ENCODE data around the gene TTI1. TPM values are rescaled to one million over a fixed set of nuclear protein-coding genes. Genes with fewer than 3 reads are reported as not detected.

The TTI1 gene
- total RNA-seq, 1 experiment from 2014 or later, result 40.3 TPM

- DNase-seq (ENCODE audit: low read depth), result no peak
These were observed 21.4 kb upstream of the TTI1 start for GRCh38 chr20:38054647-38055046.

GRCh38 chr20:38052870-38053269 is 19.6 kb upstream of the TTI1 start:
- no peak for DNase-seq (ENCODE audit: low read depth)

- peak; percentile 41 for DNase-seq (ENCODE audit: low read depth)
These were observed 17.4 kb upstream of the TTI1 start for GRCh38 chr20:38050686-38051085.

- peak; percentile 93 for DNase-seq (ENCODE audit: low read depth)
These were observed 16.5 kb upstream of the TTI1 start for GRCh38 chr20:38049800-38050199.

GRCh38 chr20:38046572-38046971 is 13.3 kb upstream of the TTI1 start:
- DNase-seq (ENCODE audit: low read depth), result no peak

- DNase-seq (ENCODE audit: low read depth), result no peak
These were observed 11.4 kb upstream of the TTI1 start for GRCh38 chr20:38044685-38045084.

- peak; percentile 95 for DNase-seq (ENCODE audit: low read depth)
These were observed 10.4 kb upstream of the TTI1 start for GRCh38 chr20:38043512-38044300.

GRCh38 chr20:38040276-38040675 is 7.0 kb upstream of the TTI1 start:
- no peak for DNase-seq (ENCODE audit: low read depth)

- DNase-seq (ENCODE audit: low read depth), result no peak
These were observed 3.1 kb upstream of the TTI1 start for GRCh38 chr20:38036366-38036765.

- peak; percentile 22 for DNase-seq (ENCODE audit: low read depth)
These were observed 1.7 kb upstream of the TTI1 start for GRCh38 chr20:38034961-38035360.

GRCh38 chr20:38034108-38034649 is 923 bp upstream of the TTI1 start:
- peak; percentile 18 for DNase-seq (ENCODE audit: low read depth)

GRCh38 chr20:38032585-38033329 is 499 bp downstream of the TTI1 start:
- DNase-seq (ENCODE audit: low read depth), result no peak

GRCh38 chr20:38031957-38032356 is 1.3 kb downstream of the TTI1 start:
- no peak for DNase-seq (ENCODE audit: low read depth)

- no peak for DNase-seq (ENCODE audit: low read depth)
These were observed 3.8 kb downstream of the TTI1 start for GRCh38 chr20:38029453-38029852.

GRCh38 chr20:38024496-38024895 is 8.8 kb downstream of the TTI1 start:
- no peak for DNase-seq (ENCODE audit: low read depth)

- peak; percentile 59 for DNase-seq (ENCODE audit: low read depth)
These were observed 9.9 kb downstream of the TTI1 start for GRCh38 chr20:38023181-38024001.

GRCh38 chr20:38021087-38021772 is 12.0 kb downstream of the TTI1 start:
- peak; percentile 57 for DNase-seq (ENCODE audit: low read depth)

GRCh38 chr20:38018385-38018784 is 14.9 kb downstream of the TTI1 start:
- no peak for DNase-seq (ENCODE audit: low read depth)

- no peak for DNase-seq (ENCODE audit: low read depth)
These were observed 15.3 kb downstream of the TTI1 start for GRCh38 chr20:38017959-38018358.

GRCh38 chr20:38013887-38014286 is 19.4 kb downstream of the TTI1 start:
- no peak for DNase-seq (ENCODE audit: low read depth)

GRCh38 chr20:38012332-38012731 is 20.9 kb downstream of the TTI1 start:
- DNase-seq (ENCODE audit: low read depth), result no peak
